Activated naive CD4-positive, alpha-beta T cell treated with anti-CD3 and anti-CD28 coated beads for 36 hours (primary cell): Measurements from ENCODE around the gene ZNF473. TPM values are rescaled to one million over a fixed set of nuclear protein-coding genes. Genes with fewer than 3 reads are reported as not detected.
A peak's percentile ranks its signal among the peaks of the same experiment; 100 is the strongest.

Source experiments
- CTCF ChIA-PET: fragments of 350-600 bp; sonication (Branson Sonifier 250); formaldehyde crosslinking; loops from one replicate; lab custom pipeline; 2021; ENCODE audit warnings: antibody characterized with exemption; lab: Charles Lee
- DNase-seq: peaks from one replicate; pipeline ENCODE4 v3.0.0-alpha.2; 2020
- H3K27ac Mint-ChIP-seq: one replicate; pipeline ENCODE4 v1.8.0; 2021; ENCODE audit warnings: mild to moderate bottlenecking, mixed read lengths
- H3K27me3 Mint-ChIP-seq: one replicate; pipeline ENCODE4 v1.8.0; 2021; ENCODE audit warnings: low read depth, mixed read lengths
- H3K36me3 Mint-ChIP-seq: one replicate; pipeline ENCODE4 v1.8.0; 2021; ENCODE audit warnings: low read depth, mixed read lengths
- H3K4me1 Mint-ChIP-seq: one replicate; pipeline ENCODE4 v1.8.0; 2021; ENCODE audit warnings: low read depth, mixed read lengths
- H3K4me3 Mint-ChIP-seq: one replicate; pipeline ENCODE4 v1.8.0; 2021; ENCODE audit warnings: mild to moderate bottlenecking, moderate library complexity, mixed read lengths
- H3K9me3 Mint-ChIP-seq: one replicate; pipeline ENCODE4 v1.8.0; 2021; ENCODE audit warnings: mixed read lengths
- intact Hi-C: fragments of 100-400 bp; cut with micrococcal nuclease; formaldehyde crosslinking; loops from one replicate; pipeline ENCODE4 v1.15.1; 2023
- total RNA-seq, 2 experiments: library from RNA; stranded (reverse); gene quantifications; one replicate each; pipeline ENCODE4 v1.2.3, GENCODE V29; 2021

The ZNF473 gene
- total RNA-seq: 10 to 100 TPM; 13.1 to 13.6 TPM

DNA sequence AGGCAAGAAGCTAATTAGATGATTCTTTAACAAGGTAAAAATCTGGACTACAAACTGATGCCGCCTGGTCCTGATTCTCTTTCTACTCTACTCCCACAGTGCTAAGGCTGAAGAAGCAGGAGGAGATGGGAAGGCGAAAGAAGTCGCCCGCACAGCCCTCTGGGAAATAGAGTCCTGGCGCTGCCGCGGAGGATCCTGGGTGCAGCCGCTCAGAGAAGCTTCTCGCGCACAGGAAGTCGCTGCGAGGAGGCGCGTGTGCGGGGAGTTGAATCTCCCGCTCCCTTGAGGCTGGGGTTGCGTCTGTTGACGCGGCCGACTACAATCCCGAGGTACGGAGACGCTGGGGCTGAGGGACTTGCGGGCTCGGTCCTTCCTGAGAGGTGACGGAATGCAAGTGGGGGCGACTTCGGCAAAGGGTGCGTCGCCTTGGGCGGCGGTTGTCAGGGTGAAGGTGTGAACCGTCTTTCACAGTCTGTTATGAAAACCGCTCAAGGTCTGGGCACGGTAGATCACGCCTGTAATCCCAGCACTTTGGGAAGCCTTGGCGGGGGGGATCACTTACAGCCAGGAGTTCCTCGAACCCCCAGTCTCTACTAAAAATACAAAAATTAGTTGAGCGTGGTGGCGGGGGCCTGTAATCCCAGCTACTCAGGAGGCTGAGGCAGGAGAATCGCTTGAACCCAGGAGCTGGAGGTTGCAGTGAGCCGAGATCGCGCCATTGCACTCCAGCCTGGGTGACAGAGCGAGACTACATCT, at the start of gene ZNF473:
Gene ZNF473 (plus strand): TSS at position 212 of the 756 bp plus-strand sequence. CDS start 5,078 bp downstream, outside the sequence.
- H3K27me3 Mint-ChIP-seq: no peaks in the 10 kb centered on the region
- peak within 1 kb of the TSS; percentile 97 for H3K27ac Mint-ChIP-seq
- CTCF ChIA-PET: interaction anchor here (0.6 kb wide), 1 partner anchor 1489 kb away, joined by 3 read pairs; no protein-coding TSS in a partner anchor
- intact Hi-C loops: loop anchor here (1.0 to 5.0 kb wide), 11 partner anchors 39 to 386 kb away; partner anchors contain the start of genes AKT1S1, ATF5, FUZ and KCNC3
- peak; percentile 96 for DNase-seq
- H3K36me3 Mint-ChIP-seq: peaks cover 21% of the 10 kb centered on the region
- H3K9me3 Mint-ChIP-seq: peaks cover 4% of the 10 kb centered on the region
- H3K4me3 Mint-ChIP-seq: peak within 1 kb of the TSS; percentile 95
- H3K4me1 Mint-ChIP-seq: peaks cover 43% of the 10 kb centered on the region

DNA sequence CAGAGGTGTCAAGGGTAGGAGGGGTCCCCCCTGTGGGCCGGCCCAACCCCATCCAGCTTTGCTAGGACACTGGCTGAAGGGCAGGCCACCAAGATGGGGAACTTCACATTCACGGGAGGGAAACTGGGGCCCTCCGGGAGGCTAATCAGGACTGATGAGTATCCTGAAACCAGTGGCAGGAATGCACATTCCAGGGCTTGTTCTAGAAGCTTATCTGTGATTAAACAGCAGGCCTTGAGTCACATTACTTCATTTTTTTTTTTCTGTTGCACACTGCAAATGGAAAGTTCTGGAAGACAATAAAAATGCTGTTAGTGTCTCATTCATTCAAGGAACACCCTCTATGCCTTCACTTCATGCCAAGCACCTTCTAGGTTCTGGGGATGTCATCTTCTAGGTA, 49.3 kb upstream of the ZNF473 start:
- H3K9me3 Mint-ChIP-seq: no peaks in the 10 kb centered on the region
- no peak overlapping the region for H3K4me3 Mint-ChIP-seq
- H3K27me3 Mint-ChIP-seq: no peaks in the 10 kb centered on the region
- H3K27ac Mint-ChIP-seq: no peak overlapping the region
- H3K36me3 Mint-ChIP-seq: no peaks in the 10 kb centered on the region
- intact Hi-C loops: no loop called here
- CTCF ChIA-PET: interaction anchor here (0.6 kb wide), 2 partner anchors 35 to 215 kb away, joined by 3 to 6 read pairs; no protein-coding TSS in a partner anchor
- DNase-seq: no peak
- H3K4me1 Mint-ChIP-seq: no peaks in the 10 kb centered on the region

DNA sequence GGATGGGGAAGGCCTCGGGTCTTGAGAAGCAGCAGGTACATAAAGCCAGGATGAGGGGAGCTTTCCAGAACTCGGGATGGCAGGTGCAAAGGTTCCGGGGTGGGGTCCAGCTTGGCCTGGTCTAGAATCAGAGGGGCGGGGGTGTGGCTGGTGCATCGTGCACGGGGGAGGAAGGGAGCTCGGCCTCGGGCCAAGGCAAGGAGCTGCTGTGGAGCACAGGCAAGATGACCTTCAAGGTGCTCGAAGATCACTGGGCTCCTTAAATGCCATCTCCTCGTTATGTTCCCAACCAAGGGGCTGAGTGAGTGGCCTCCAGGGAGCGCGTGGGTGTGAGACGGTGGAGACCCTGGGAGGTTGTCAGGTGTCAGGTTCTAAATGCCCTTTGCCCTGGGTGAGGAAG, 48.7 kb upstream of the ZNF473 start:
- H3K9me3 Mint-ChIP-seq: no peaks in the 10 kb centered on the region
- H3K27me3 Mint-ChIP-seq: no peaks in the 10 kb centered on the region
- CTCF ChIA-PET: interaction anchor here (1.1 kb wide), 1 partner anchor 39 kb away, joined by 4 read pairs; no protein-coding TSS in a partner anchor
- H3K4me1 Mint-ChIP-seq: no peaks in the 10 kb centered on the region
- H3K27ac Mint-ChIP-seq: no peak overlapping the region
- no peaks in the 10 kb centered on the region for H3K36me3 Mint-ChIP-seq
- no peak overlapping the region for H3K4me3 Mint-ChIP-seq
- intact Hi-C loops: no loop called here
- no peak for DNase-seq

DNA sequence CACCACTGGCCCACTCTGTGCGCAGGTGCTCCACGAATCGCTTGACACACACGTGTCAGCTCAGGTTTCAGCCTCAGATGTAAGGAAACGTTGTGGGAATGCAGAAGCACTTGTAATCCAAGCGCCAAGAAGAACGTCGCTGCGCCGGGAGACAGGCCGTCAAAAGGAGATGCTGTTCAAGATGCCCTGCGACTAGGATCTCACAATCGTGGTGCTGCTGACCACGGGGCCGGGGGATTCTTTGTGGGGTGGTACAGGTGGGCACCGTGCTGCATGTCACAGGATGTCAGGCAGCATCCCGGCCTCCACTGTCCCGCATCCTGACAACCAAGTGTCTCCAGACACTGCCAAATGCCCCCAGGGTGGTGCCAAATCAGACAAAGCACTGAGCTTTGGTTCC, 47.9 kb upstream of the ZNF473 start:
- Mint-ChIP-seq H3K27me3 (no peaks in the 10 kb centered on the region), H3K4me1 (no peaks in the 10 kb centered on the region), H3K4me3 (no peak overlapping the region), H3K9me3 (no peaks in the 10 kb centered on the region), H3K27ac (no peak overlapping the region), H3K36me3 (no peaks in the 10 kb centered on the region)
- CTCF ChIA-PET: interaction anchor here (1.1 to 2.5 kb wide), 2 partner anchors 40 kb away, joined by 4 to 18 read pairs; no protein-coding TSS in a partner anchor
- intact Hi-C loops: no loop called here
- no peak for DNase-seq

DNA sequence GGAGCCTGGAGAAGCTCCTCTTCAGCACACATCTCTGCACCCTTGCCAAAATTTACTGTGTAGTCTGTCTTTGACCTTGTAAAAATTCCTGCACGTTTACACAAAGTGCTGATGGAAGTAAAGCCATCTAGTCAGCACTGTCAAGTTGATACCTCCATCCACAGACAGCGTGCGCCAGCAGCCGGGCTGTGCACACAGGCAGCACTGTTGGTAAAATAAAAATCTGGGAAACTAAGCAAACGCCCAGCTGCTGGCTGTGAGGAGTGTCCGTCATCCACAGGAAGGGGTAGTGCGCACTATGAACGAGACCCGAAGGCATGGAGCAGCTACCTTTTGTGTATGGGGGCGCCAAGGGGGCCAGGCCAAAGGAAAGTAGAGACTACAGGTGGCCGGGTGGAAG, 47.5 kb upstream of the ZNF473 start:
- Mint-ChIP-seq H3K27ac (no peak overlapping the region), H3K36me3 (no peaks in the 10 kb centered on the region), H3K4me3 (no peak overlapping the region), H3K27me3 (no peaks in the 10 kb centered on the region), H3K4me1 (no peaks in the 10 kb centered on the region), H3K9me3 (no peaks in the 10 kb centered on the region)
- intact Hi-C loops: no loop called here
- no peak for DNase-seq
- CTCF ChIA-PET: interaction anchor here (0.6 to 2.5 kb wide), 2 partner anchors 23 to 40 kb away, joined by 3 to 18 read pairs; no protein-coding TSS in a partner anchor

DNA sequence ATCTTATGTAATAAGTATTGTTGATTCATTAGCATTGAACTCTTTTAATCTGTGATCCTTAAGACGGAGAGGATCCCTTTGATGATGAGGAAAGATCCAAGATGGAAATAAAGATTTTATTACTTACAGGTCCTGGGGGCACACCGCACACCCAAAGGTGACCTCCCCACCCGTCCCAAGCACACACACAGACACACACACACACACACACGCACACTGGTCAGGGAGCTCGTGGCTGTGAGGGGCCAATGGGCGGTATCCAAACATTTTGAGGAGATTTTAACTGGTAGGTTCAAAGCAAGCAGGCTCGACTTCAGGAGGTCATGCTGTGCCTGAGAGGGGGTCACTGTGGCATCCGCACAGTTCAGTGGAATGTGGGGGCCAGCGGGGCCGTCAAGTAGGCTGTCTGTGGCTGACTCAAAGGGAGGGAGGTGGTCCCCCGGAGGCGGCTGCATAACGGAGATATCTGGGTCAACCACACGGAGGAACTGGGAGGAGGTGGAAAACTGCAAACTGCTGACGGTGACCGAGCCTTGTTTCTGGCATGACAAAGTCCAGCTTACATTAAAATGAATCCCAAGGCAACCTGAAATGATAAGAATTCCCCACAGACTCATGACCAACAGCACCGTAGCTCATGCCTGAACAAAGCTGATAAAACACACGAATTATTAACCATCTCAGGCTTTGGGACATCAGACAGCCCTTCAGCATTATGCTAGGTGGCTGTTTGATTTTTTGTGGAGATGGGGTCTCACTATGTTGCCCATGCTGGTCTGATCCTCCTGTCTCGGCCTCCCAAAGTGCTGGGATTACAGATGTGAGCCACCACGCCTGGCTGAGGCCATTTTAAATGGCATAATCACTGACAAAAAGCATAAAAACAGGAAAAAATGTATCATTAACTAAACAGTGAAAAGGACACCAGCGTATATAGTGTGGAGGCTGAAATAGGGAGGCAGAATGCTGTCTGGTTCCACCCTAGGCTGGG, 43.9 kb upstream of the ZNF473 start:
- Mint-ChIP-seq H3K27me3 (no peaks in the 10 kb centered on the region), H3K36me3 (peaks cover 7% of the 10 kb centered on the region), H3K4me1 (no peaks in the 10 kb centered on the region), H3K27ac (no peak overlapping the region), H3K4me3 (no peak overlapping the region), H3K9me3 (no peaks in the 10 kb centered on the region)
- no peak for DNase-seq
- intact Hi-C loops: loop anchor here (2.0 to 10.0 kb wide), 2 partner anchors 117 to 265 kb away; partner anchors contain the start of gene PNKP
- CTCF ChIA-PET: interaction anchor here (0.7 to 4.0 kb wide), 3 partner anchors 43 to 301 kb away, joined by 3 to 39 read pairs (median 5); no protein-coding TSS in a partner anchor

DNA sequence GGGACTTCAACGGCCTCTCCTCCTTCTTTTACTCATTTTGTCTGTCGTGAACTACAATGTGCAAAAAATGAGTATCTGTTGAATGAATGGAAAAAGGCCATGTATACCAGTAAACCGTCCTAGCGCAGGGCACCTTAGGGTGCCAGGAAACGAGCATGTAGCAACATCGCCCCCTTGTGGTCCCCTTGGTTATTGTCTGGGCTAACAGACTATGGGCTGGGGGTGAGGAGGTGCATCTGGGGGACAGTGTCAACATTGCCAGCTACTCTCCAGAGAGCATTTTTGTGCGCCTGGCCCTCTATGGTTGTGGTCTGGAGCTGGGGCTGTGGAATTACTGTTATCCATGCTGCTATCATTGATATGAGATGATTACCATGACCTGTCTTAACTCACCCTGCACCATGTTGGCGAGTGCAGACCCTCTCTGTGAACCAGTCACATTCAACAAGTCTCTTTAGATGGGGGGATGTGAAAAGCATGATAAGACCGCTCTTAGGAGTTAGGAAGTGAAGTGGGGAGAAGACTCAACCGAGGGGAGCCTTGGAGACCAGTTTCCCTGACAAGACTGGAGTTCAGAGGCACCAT, 42.1 kb upstream of the ZNF473 start:
- intact Hi-C loops: loop anchor here (1.0 to 10.0 kb wide), 3 partner anchors 46 to 267 kb away; partner anchors contain the start of gene PNKP
- H3K27ac Mint-ChIP-seq: no peak overlapping the region
- no peak overlapping the region for H3K4me3 Mint-ChIP-seq
- no peaks in the 10 kb centered on the region for H3K9me3 Mint-ChIP-seq
- peaks cover 9% of the 10 kb centered on the region for H3K4me1 Mint-ChIP-seq
- no peaks in the 10 kb centered on the region for H3K27me3 Mint-ChIP-seq
- H3K36me3 Mint-ChIP-seq: peaks cover 18% of the 10 kb centered on the region
- CTCF ChIA-PET: interaction anchor here (0.6 to 4.0 kb wide), 7 partner anchors 9 to 164 kb away, joined by 3 to 39 read pairs (median 5); no protein-coding TSS in a partner anchor
- peak; percentile 90 for DNase-seq

DNA sequence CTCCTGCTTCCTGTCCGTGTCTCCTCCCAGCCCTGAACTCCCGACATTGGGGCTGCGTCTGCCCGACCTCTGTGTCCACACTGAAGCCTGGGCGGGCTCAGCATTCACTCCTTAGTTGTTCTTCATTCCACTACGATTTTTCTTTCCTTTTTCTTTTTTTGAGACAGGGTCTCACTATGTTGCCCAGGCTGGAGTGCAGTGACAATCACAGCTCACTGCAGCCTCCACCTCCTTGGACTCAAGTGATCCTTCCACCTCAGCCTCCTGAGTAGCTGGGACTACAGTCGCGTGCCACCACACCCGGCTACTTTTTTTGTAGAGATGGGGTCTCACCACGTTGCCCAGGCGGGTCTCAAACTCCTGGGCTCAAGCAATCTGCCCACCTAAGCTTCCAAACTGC, 41.3 kb upstream of the ZNF473 start:
- Mint-ChIP-seq H3K27me3 (no peaks in the 10 kb centered on the region), H3K36me3 (peaks cover 22% of the 10 kb centered on the region), H3K27ac (no peak overlapping the region), H3K4me3 (no peak overlapping the region), H3K9me3 (no peaks in the 10 kb centered on the region), H3K4me1 (peaks cover 11% of the 10 kb centered on the region)
- intact Hi-C loops: loop anchor here (10.0 kb wide), 1 partner anchor 120 kb away; the partner anchor contains the start of gene PNKP
- DNase-seq: no peak
- CTCF ChIA-PET: interaction anchor here (1.0 to 4.0 kb wide), 5 partner anchors 9 to 73 kb away, joined by 3 to 39 read pairs (median 6); no protein-coding TSS in a partner anchor

DNA sequence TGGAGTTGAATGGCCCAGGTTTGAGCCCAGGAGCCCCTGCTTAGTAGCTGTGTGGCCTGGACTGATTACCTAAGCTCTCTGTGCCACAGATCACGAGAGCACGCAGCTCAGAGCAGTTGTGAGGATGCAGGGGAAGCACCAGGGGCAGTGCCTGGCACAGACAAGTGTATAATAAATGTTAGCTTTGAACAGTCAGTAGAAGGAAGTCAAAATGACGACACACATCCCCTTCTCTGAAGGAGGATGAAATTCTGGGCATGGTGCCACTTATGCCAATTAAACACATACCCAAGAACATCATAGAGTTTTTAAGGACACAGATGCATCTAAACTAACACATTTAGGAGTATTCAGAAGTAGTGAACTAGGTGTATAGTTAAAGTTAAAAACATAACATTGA, 39.9 kb upstream of the ZNF473 start:
- H3K4me3 Mint-ChIP-seq: no peak overlapping the region
- intact Hi-C loops: loop anchor here (2.0 to 10.0 kb wide), 2 partner anchors 121 to 219 kb away; partner anchors contain the start of genes AP2A1 and PNKP
- H3K27ac Mint-ChIP-seq: no peak overlapping the region
- H3K27me3 Mint-ChIP-seq: no peaks in the 10 kb centered on the region
- H3K9me3 Mint-ChIP-seq: no peaks in the 10 kb centered on the region
- H3K36me3 Mint-ChIP-seq: peaks cover 22% of the 10 kb centered on the region
- CTCF ChIA-PET: interaction anchor here (1.0 to 4.0 kb wide), 3 partner anchors 32 to 69 kb away, joined by 3 to 39 read pairs (median 3); no protein-coding TSS in a partner anchor
- no peak for DNase-seq
- H3K4me1 Mint-ChIP-seq: peaks cover 11% of the 10 kb centered on the region

DNA sequence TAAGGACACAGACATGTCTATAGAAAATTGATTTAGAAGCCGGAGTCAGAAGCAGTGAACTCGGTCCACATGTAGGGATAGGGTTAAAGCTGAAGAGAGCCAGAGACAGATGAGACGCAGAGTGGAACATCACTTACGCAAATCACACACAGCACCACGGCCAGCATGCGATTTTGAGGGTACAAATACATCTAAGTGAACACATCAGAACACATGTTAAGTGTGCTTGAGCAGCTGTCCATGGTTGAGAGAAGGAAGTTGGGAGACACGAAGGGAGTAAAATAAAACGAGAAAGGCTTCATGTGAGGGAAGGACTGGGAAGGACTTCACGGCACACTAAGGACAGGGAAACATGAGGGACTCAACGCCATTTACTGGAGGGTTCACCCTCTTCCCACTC, 39.5 kb upstream of the ZNF473 start:
- H3K27ac Mint-ChIP-seq: no peak overlapping the region

DNA sequence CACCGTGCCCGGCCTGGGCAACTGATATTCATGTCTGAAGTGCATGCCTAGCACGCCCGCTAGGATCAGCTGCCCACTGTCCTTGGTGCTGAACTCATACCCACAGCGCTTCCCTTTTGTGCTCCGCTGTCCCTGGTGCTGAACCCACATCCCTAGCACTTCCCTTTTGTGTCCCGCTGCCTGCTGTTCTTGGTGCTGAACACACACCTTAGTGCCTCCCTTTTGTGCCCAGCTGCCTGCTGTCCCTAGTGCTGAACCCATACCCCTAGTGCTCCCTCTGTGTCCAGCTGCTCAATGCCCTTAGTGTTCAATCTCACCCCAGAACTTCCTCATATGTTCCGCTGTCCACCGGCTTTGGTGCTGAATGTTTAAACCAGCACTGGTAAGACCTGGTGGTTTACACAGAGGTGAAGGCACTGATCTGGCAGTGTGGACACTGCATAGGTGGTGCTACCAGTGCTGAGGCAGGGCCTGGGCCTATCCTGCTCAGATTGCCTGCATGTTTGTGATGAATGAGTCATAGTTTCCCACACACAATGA, 38.6 kb upstream of the ZNF473 start:
- intact Hi-C loops: loop anchor here (1.0 to 10.0 kb wide), 3 partner anchors 38 to 220 kb away; partner anchors contain the start of genes AP2A1, PNKP and VRK3
- H3K27ac Mint-ChIP-seq: no peak overlapping the region
- CTCF ChIA-PET: interaction anchor here (0.5 to 1.8 kb wide), 2 partner anchors 56 to 259 kb away, joined by 3 read pairs; no protein-coding TSS in a partner anchor
- no peak overlapping the region for H3K4me3 Mint-ChIP-seq
- H3K4me1 Mint-ChIP-seq: peaks cover 11% of the 10 kb centered on the region
- H3K36me3 Mint-ChIP-seq: peaks cover 24% of the 10 kb centered on the region
- H3K9me3 Mint-ChIP-seq: no peaks in the 10 kb centered on the region
- peak; percentile 93 for DNase-seq
- no peaks in the 10 kb centered on the region for H3K27me3 Mint-ChIP-seq

More for the DNA sequence above, 39.5 kb upstream of the ZNF473 start:
- H3K36me3 Mint-ChIP-seq: peaks cover 24% of the 10 kb centered on the region
- no peak for DNase-seq
- H3K4me1 Mint-ChIP-seq: peaks cover 11% of the 10 kb centered on the region
- H3K27me3 Mint-ChIP-seq: no peaks in the 10 kb centered on the region
- H3K9me3 Mint-ChIP-seq: no peaks in the 10 kb centered on the region
- CTCF ChIA-PET: interaction anchor here (1.0 to 4.0 kb wide), 3 partner anchors 32 to 56 kb away, joined by 3 to 39 read pairs (median 3); no protein-coding TSS in a partner anchor
- no peak overlapping the region for H3K4me3 Mint-ChIP-seq
- intact Hi-C loops: loop anchor here (2.0 to 10.0 kb wide), 2 partner anchors 122 to 220 kb away; partner anchors contain the start of genes AP2A1 and PNKP
